Activated B cell treated with CpG ODN at 0.5 μM for 24 hours (primary cell): ENCODE measurements around the gene UBE2R2. TPM values are rescaled to one million over a fixed set of nuclear protein-coding genes. Genes with fewer than 3 reads are reported as not detected.

ENCODE experiments used
- ATAC-seq: fragments of 200-7000 bp; cut with Tn5 transposase; one replicate; pipeline ENCODE4 v1.10.0; 2021; ENCODE audit warnings: low read depth, mild to moderate bottlenecking, moderate library complexity
- CTCF ChIA-PET: fragments of 350-600 bp; sonication (Branson Sonifier 250); formaldehyde crosslinking; loops from one replicate; lab custom pipeline; 2021; ENCODE audit warnings: antibody characterized with exemption; lab: Charles Lee
- POLR2A ChIA-PET: fragments of 350-600 bp; sonication (Branson Sonifier 250); formaldehyde crosslinking; loops from one replicate; lab custom pipeline; 2021; ENCODE audit warnings: antibody characterized with exemption; lab: Charles Lee
- DNase-seq: peaks from one replicate; pipeline ENCODE4 v3.0.0; 2022
- H3K27ac Mint-ChIP-seq: one replicate; pipeline ENCODE4 v1.8.0; 2020; ENCODE audit warnings: mixed read lengths
- H3K27me3 Mint-ChIP-seq: one replicate; pipeline ENCODE4 v1.8.0; 2021; ENCODE audit warnings: mixed read lengths
- H3K36me3 Mint-ChIP-seq: one replicate; pipeline ENCODE4 v1.8.0; 2021; ENCODE audit warnings: low read depth, mixed read lengths
- H3K4me1 Mint-ChIP-seq: one replicate; pipeline ENCODE4 v1.8.0; 2021; ENCODE audit warnings: mixed read lengths
- H3K4me3 Mint-ChIP-seq: one replicate; pipeline ENCODE4 v1.8.0; 2020; ENCODE audit warnings: mild to moderate bottlenecking, mixed read lengths
- H3K9me3 Mint-ChIP-seq: one replicate; pipeline ENCODE4 v1.8.0; 2020; ENCODE audit warnings: mixed read lengths
- intact Hi-C: fragments of 100-400 bp; cut with micrococcal nuclease; formaldehyde crosslinking; loops from one replicate; pipeline ENCODE4 v1.15.1; 2024
- total RNA-seq: library from RNA; stranded (reverse); gene quantifications from 2 replicates; pipeline ENCODE4 v1.2.3, GENCODE V29; 2022
- TF ChIP-seq, protein P1 (sequence below): fragments of 200-600 bp; IDR thresholded peaks from one replicate; pipeline ENCODE4 v1.8.0; 2022; ENCODE audit warnings: antibody characterized with exemption, mild to moderate bottlenecking

UBE2R2 gene
- total RNA-seq, 1 donor from 2014 or later: 28.9 TPM

DNA sequence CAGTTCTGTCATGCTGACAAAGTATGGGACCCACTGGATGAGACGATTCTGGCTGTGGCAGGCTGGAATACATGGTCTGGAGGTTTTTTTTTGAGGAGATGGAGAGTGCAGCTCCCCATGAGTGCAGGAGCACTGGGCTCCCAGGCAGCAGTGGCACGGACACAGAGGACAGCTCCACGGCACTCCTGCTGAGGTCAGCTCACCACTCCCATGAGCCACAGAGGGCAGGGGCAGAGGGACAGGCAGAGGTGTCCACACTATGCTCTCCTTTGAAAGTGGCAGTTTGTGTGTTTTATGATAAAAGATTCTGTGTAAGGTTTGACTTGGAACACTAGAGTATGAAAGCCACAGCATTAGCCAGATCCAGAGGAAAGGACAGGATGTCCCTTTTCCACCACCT, 114.4 kb downstream of the UBE2R2 start:
- TF ChIP-seq, protein P1, sequence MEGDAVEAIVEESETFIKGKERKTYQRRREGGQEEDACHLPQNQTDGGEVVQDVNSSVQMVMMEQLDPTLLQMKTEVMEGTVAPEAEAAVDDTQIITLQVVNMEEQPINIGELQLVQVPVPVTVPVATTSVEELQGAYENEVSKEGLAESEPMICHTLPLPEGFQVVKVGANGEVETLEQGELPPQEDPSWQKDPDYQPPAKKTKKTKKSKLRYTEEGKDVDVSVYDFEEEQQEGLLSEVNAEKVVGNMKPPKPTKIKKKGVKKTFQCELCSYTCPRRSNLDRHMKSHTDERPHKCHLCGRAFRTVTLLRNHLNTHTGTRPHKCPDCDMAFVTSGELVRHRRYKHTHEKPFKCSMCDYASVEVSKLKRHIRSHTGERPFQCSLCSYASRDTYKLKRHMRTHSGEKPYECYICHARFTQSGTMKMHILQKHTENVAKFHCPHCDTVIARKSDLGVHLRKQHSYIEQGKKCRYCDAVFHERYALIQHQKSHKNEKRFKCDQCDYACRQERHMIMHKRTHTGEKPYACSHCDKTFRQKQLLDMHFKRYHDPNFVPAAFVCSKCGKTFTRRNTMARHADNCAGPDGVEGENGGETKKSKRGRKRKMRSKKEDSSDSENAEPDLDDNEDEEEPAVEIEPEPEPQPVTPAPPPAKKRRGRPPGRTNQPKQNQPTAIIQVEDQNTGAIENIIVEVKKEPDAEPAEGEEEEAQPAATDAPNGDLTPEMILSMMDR: no peak
- no peaks in the 10 kb centered on the region for H3K4me1 Mint-ChIP-seq
- no peak overlapping the region for H3K27ac Mint-ChIP-seq
- no peak for DNase-seq
- intact Hi-C loops: no loop called here
- CTCF ChIA-PET: no interaction called here
- H3K9me3 Mint-ChIP-seq: no peaks in the 10 kb centered on the region
- H3K4me3 Mint-ChIP-seq: no peak overlapping the region
- no peak for ATAC-seq
- peaks cover 89% of the 10 kb centered on the region for H3K36me3 Mint-ChIP-seq
- H3K27me3 Mint-ChIP-seq: no peaks in the 10 kb centered on the region
- POLR2A ChIA-PET: no interaction called here

- Mint-ChIP-seq H3K9me3 (no peaks in the 10 kb centered on the region), H3K27me3 (no peaks in the 10 kb centered on the region), H3K36me3 (peaks cover 89% of the 10 kb centered on the region), H3K27ac (no peak overlapping the region), H3K4me3 (no peak overlapping the region), H3K4me1 (no peaks in the 10 kb centered on the region)
- TF ChIP-seq, protein P1: no peak
- intact Hi-C loops: no loop called here
- POLR2A ChIA-PET: no interaction called here
- ATAC-seq (no peak), DNase-seq (no peak)
- CTCF ChIA-PET: no interaction called here
These were observed 115.3 kb downstream of the UBE2R2 start for GRCh38 chr9:33932078-33932807.

DNA sequence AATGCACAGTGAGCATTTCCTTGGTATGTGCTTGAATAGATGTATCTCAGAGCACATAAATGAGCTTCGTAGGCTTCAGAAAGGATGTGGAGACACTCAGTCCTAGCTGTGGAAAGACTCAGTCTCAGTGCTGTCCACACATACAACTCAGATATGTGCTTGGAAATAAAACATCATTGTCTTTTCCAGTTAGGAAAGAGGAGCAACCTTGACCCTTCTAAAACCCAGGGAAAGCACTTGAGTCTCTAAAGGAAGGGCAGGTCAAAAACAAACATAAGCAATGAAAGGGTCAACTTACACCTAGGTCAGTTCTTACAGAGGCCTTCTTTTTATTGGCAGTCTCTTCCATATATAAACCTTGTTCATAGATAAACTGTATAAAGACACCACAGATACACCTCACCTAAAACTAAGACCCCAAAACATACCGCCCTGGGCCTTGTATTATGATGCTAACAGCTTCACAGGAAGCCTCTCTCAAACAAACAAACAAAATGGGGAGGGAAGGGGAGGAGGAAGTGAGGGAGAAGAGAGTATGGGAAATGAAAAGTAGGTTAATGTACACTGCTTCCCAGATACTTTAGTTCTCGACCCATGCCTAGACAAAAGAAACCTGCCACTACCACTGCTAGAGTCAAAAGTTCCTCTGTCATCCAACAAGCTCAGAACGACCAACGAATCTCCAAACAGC, 117.4 kb downstream of the UBE2R2 start:
- no peak for DNase-seq
- H3K27ac Mint-ChIP-seq: no peak overlapping the region
- intact Hi-C loops: no loop called here
- no peaks in the 10 kb centered on the region for H3K27me3 Mint-ChIP-seq
- ChIA-PET CTCF (interaction anchor here (1.4 kb wide), 1 partner anchor 310 kb away, joined by 3 read pairs; no protein-coding TSS in a partner anchor), POLR2A (no interaction called here)
- H3K9me3 Mint-ChIP-seq: no peaks in the 10 kb centered on the region
- TF ChIP-seq, protein P1: no peak
- no peaks in the 10 kb centered on the region for H3K4me1 Mint-ChIP-seq
- H3K36me3 Mint-ChIP-seq: peaks cover 75% of the 10 kb centered on the region
- ATAC-seq: no peak
- H3K4me3 Mint-ChIP-seq: no peak overlapping the region

DNA sequence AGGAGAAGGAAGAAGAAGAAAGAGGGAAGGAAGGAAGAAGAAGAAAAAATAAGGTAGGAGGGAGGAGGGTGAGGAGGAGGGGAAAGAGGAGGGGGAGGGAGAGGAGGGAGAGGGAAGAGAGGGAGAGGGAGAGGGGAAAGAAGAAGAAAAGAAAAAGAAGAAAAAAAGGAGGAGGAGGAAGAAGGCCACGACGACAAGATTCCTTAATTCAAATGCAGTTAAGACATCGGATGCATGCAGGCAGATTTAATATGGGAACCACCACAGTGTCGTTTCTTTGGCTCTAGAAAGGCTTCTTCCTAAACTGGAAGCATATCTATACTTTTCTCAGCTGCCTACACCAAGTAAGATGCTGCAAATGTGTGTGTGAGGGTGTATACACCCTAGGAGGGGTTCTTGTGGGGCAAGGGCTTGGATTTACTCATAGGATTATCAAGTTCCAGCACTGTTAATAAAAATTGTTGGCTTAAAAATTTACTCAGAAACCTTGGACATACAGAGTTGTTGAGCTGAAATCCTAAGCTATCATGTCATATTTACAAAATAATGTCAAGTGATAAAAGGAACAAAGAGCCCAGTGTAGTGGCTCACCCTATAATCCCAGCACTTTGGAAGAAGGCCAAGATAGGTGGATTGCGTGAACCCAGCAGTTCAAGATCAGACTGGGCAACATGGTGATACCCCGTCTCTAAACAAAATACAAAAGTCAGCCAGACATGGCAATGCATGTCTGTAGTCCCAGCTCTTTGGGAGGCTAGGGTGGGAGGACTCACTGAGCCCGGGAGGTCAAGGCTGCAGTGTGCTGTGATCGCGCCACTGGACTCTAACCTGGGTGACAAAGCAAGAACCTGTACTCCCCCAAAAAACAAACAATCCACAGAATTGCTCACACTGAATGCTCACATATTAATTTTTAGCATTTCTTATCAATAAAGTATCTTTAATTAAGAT, 123.2 kb downstream of the UBE2R2 start:
- DNase-seq: no peak
- Mint-ChIP-seq H3K36me3 (peaks cover 64% of the 10 kb centered on the region), H3K4me1 (no peaks in the 10 kb centered on the region), H3K9me3 (no peaks in the 10 kb centered on the region), H3K27me3 (no peaks in the 10 kb centered on the region), H3K27ac (no peak overlapping the region), H3K4me3 (no peak overlapping the region)
- no peak for ATAC-seq
- ChIA-PET CTCF (no interaction called here), POLR2A (no interaction called here)
- intact Hi-C loops: no loop called here
- TF ChIP-seq, protein P1: no peak
